ENCODE results near the gene KIR3DL2.
"Not testable (repeated sequence)": the region's sequence is repeated elsewhere in the genome, so short reads cannot be mapped to it uniquely, and the experiment has no call there.

Gene KIR3DL2

DNA sequence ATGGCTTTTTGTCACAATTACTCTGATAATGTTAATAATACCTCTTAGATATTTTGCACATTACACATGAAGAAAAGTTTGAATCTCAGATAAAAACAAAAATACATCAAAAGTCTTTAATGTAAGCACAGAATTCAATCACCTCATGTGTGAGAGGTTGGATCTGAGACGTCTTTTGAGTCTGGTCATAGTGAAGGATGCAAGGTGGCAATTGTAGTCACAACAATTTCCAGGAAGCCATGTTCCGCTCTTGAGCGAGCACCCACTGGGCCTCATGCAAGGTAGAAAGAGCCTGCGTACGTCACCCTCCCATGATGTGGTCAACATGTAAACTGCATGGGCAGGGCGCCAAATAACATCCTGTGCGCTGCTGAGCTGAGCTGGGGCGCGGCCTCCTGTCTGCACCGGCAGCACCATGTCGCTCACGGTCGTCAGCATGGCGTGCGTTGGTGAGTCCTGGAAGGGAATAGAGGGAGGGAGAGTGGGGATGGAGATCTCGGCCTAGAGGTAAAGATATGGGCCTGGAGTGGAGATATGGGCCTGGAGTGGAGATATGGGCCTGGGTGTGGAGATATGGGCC, at the start of gene KIR3DL2:
Gene KIR3DL2 (plus strand): TSS at position 383 of the 580 bp plus-strand sequence. CDS start 33 bp downstream, at position 416.
- not testable (repeated sequence) for DNase-seq (ENCODE audit: low read depth)

DNA sequence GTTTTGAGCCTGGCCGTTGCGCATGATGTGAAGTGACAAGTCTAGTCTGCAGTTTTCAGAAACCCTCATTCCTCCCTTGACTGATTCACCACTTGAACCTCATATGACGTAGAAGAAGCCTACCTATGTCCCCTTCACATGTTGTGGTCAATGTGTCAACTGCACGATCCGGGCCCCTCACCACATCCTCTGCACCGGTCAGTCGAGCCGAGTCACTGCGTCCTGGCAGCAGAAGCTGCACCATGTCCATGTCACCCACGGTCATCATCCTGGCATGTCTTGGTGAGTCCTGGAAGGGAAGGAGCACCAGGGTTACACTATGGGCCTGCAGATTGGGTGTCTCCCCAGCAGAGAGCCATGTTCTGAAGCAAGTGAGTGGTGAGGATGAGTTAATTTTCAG, 46.8 kb upstream of the KIR3DL2 start, which contains the start of gene KIR2DL4:
Gene KIR2DL4 (plus strand): TSS at position 201 of the 400 bp plus-strand sequence. CDS start 42 bp downstream, at position 243.
- peak; percentile 7 for DNase-seq (ENCODE audit: low read depth)

DNA sequence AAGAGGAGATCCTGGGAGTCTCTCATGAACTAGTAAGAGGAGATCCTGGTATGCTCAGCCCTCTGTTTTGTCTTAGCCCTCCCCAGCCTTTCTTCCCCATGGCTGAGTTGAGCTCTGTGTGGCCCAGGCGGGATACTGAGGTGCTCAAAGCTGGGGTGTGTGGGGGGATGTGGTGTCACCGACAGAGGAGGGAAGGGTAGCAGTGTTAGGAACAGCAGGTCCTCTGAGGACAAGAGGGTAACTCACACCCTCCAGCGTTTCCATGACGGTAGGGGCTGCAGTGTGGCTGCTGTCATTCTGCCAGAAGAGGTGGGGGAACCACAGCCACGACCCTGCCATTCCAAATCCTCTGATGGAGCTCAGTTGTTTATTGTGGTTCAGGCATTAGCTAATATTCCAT, 46.1 kb upstream of the KIR3DL2 start:
- no peak for DNase-seq (ENCODE audit: low read depth)

DNA sequence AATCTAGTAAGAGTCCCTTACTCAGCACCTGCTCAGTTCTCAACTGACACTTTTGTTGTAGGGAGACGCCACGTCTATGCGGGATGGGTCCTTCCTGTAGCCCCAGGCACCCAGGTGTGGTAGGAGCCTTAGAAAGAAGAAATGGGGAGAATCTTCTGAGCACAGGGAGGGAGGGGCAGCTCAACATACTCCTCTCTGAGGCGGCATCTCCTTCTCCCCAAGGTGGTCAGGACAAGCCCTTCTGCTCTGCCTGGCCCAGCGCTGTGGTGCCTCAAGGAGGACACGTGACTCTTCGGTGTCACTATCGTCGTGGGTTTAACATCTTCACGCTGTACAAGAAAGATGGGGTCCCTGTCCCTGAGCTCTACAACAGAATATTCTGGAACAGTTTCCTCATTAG, 45.7 kb upstream of the KIR3DL2 start:
- DNase-seq (ENCODE audit: low read depth): no peak

DNA sequence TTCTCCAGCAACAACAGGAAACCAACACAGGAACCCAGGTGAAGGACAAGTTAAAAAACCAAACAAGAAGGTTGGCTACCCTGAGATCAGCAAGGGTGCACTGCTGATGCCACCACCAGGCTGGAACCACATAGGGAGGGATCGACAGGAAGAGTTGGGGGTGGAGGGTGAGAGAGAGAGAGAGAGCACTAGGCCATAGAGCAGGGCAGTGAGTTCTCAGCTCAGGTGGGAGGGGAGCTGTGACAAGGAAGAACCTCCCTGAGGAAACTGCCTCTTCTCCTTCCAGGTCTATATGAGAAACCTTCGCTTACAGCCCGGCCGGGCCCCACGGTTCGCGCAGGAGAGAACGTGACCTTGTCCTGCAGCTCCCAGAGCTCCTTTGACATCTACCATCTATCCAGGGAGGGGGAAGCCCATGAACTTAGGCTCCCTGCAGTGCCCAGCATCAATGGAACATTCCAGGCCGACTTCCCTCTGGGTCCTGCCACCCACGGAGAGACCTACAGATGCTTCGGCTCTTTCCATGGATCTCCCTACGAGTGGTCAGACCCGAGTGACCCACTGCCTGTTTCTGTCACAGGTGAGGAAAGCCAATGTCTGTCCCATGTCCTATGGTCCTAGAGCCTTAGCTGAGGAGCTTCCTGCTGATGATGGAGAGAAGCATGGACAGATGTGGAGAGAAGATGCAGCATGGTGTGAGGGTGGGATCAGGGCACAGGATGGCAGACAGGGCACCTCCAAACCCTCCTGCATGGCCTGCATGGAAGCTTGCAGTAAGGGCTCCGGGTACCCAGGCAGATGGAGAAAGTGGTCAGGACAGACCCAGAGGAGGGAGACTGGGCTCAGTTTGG, 44.4 kb upstream of the KIR3DL2 start:
- no peak for DNase-seq (ENCODE audit: low read depth)

DNA sequence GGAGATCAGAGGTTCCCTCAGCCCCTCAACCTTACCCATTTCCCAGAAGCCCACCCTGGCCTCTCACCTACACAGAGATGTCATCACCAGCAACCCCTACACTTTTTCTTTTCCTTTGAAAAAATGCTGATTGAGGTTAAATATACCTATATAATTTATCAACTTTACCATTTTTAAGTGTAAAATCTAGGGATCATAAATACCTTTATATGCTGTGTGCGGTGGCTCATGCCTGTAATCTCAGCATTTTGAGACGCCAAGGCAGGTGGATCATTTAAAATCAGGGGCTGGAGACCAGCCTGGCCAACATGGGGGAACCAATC, 43.8 kb upstream of the KIR3DL2 start:
- DNase-seq (ENCODE audit: low read depth): no peak

- DNase-seq (ENCODE audit: low read depth): not testable (repeated sequence)
These were observed 35.7 kb upstream of the KIR3DL2 start for GRCh38 chr19:54814571-54814970.

DNA sequence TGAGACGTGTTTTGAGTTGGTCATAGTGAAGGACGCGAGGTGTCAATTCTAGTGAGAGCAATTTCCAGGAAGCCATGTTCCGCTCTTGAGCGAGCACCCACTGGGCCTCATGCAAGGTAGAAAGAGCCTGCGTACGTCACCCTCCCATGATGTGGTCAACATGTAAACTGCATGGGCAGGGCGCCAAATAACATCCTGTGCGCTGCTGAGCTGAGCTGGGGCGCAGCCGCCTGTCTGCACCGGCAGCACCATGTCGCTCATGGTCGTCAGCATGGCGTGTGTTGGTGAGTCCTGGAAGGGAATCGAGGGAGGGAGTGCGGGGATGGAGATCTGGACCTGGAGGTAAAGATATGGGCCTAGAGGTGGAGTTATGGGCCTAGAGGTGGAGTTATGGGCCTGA, 34.0 kb upstream of the KIR3DL2 start, which contains the start of gene KIR3DL1:
Gene KIR3DL1 (plus strand): TSS at position 218 of the 400 bp plus-strand sequence.
- DNase-seq (ENCODE audit: low read depth): not testable (repeated sequence)

DNA sequence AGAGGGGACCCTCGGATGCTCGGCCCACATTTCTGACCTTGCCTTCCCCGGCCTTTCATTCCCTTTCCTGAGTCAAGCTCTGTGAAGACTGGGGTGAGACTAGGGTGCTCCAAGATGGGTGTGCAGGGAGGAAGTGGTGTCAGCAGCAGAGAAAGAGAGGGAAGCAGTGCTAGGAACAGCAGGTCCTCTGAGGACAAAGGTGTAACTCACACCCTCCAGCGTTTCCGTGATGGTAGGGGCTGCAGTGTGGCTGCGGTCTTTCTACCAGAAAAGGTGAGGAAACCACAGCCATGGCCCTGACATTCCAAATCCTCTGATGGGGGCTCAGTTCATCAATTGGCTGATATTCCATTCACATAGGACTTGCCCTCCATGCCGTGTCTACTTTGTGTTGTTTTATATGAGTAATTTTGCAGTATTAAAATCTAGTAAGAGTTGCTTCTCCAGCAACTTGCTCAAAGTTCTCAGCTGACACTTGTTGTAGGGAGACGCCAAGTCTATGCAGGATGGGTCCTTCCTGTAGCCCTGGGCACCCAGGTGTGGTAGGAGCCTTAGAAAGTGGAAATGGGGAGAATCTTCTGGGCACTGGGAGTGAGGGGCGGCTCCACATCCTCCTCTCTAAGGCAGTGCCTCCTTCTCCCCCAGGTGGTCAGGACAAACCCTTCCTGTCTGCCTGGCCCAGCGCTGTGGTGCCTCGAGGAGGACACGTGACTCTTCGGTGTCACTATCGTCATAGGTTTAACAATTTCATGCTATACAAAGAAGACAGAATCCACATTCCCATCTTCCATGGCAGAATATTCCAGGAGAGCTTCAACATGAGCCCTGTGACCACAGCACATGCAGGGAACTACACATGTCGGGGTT, 32.3 kb upstream of the KIR3DL2 start:
- DNase-seq (ENCODE audit: low read depth): no peak

GRCh38 chr19:54824416-54824815, 25.8 kb upstream of the KIR3DL2 start:
- DNase-seq (ENCODE audit: low read depth): not testable (repeated sequence)

- DNase-seq (ENCODE audit: low read depth): not testable (repeated sequence)
These were observed 24.9 kb upstream of the KIR3DL2 start for GRCh38 chr19:54825326-54825725.

DNA sequence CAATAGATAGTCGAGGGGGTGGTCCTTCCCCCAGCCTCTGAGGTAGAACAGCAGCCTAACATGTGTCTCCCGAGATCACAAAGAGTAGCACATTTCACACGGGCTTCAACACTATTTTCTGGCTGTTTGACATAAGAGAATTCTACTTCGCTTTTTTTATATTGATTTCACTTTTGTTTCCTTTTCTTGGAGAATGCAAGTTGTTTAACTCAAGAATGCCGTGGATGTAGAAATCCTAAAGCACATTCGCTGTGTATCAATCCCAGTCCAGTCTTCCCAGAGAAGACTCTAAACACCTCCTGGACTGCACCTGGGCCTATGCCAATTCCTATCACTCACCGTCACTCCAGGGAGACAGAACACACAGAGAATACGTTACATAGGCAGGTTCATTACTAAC, 22.2 kb upstream of the KIR3DL2 start:
- not testable (repeated sequence) for DNase-seq (ENCODE audit: low read depth)

GRCh38 chr19:54832496-54832895, 17.7 kb upstream of the KIR3DL2 start, which contains the start of gene KIR2DS4:
TSS of gene KIR2DS4 (plus strand) at chr19:54832676.
- not testable (repeated sequence) for DNase-seq (ENCODE audit: low read depth)

- DNase-seq (ENCODE audit: low read depth): not testable (repeated sequence)
These were observed 15.1 kb upstream of the KIR3DL2 start for GRCh38 chr19:54835126-54835525.

DNA sequence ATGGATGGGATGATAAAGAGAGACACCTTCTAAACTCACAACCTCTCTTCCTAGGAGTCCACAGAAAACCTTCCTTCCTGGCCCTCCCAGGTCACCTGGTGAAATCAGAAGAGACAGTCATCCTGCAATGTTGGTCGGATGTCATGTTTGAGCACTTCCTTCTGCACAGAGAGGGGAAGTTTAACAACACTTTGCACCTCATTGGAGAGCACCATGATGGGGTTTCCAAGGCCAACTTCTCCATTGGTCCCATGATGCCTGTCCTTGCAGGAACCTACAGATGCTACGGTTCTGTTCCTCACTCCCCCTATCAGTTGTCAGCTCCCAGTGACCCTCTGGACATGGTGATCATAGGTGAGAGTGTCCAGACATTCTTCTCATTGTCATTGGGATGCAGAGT, 12.7 kb upstream of the KIR3DL2 start:
- not testable (repeated sequence) for DNase-seq (ENCODE audit: low read depth)

DNA sequence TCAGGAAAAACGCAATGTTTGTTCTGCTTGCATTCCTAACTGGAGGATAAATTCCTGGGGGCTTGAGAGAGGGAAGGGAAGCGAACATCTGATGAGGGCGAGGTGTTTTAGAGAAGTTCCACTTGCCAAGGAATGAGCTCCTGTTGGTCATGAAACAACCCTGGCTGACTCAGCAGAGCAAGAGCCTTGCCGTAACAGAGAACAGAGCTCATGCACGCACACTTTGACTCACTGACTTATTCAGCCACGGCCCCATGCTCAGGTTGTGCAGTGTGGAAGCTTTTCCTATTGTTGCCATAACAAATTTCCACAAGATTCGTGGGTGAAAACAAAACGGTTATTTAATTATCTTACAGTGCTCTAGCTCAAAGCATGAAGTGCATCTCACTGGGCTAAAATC, 7.1 kb upstream of the KIR3DL2 start:
- DNase-seq (ENCODE audit: low read depth): not testable (repeated sequence)

GRCh38 chr19:54850930-54851329, 687 bp downstream of the KIR3DL2 start:
- no peak for DNase-seq (ENCODE audit: low read depth)

DNA sequence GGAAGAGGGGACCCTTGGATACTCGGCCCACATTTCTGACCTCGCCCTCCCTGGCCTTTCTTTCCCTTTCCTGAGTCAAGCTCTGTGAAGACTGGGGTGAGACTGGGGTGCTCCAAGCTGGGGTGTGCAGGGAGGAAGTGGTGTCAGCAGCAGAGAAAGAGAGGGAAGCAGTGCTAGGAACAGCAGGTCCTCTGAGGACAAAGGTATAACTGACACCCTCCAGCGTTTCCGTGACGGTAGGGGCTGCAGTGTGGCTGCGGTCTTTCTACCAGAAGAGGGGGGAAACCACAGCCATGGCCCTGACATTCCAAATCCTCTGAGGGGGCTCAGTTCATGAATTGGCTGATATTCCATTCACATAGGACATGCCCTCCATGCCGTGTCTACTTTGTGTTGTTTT, 1.1 kb downstream of the KIR3DL2 start:
- no peak for DNase-seq (ENCODE audit: low read depth)

DNA sequence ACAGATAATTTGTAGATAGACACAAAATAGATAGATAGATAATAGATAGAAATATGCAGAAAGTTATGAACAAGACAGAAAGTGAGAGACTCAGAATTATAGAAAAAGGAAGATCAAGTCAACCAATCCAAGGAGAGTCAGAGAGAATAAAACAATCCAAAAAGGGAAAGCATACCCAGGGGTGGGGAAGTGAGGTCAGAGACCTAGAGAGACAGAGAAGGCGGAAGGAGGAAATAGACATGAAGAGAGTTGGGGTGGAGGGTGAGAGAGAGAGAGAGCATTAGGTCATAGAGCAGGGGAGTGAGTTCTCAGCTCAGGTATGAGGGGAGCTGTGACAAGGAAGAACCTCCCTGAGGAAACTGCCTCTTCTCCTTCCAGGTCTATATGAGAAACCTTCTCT, 5.0 kb downstream of the KIR3DL2 start:
- not testable (repeated sequence) for DNase-seq (ENCODE audit: low read depth)

- DNase-seq (ENCODE audit: low read depth): not testable (repeated sequence)
These were observed 8.2 kb downstream of the KIR3DL2 start for GRCh38 chr19:54858476-54858875.

- DNase-seq (ENCODE audit: low read depth): not testable (repeated sequence)
These were observed 9.2 kb downstream of the KIR3DL2 start for GRCh38 chr19:54859421-54859820.

DNA sequence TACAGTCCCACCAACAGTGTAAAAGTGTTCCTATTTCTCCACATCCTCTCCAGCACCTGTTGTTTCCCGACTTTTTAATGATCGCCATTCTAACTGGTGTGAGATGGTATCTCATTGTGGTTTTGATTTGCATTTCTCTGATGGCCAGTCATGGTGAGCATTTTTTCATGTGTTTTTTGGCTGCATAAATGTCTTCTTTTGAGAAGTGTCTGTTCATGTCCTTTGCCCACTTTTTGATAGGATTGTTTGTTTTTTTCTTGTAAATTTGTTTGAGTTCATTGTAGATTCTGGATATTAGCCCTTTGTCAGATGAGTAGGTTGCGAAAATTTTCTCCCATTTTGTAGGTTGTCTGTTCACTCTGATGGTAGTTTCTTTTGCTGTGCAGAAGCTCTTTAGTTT, 13.2 kb downstream of the KIR3DL2 start:
- DNase-seq (ENCODE audit: low read depth): not testable (repeated sequence)
